OCI-LY3 (cell line): ENCODE data around the gene UNC5B.

ENCODE experiments used
- H2AFZ ChIP-seq: fragments of 200-600, 300-600 bp; shearing (Covaris generic); 2 replicates; pipeline ENCODE4 v1.6.0; 2014; ENCODE audit warnings: antibody characterized with exemption, low read depth, low read length
- H3K27ac ChIP-seq: fragments of 200-600, 300-600 bp; sonication (generic); 2 replicates; pipeline ENCODE4 v1.5.1; 2014; ENCODE audit warnings: mild to moderate bottlenecking, low read length, moderate library complexity, mixed read lengths
- H3K27me3 ChIP-seq: fragments of 200-600, 300-600 bp; sonication (generic); 2 replicates; pipeline ENCODE4 v1.6.1; 2014; ENCODE audit warnings: low read depth, low read length, mixed read lengths
- H3K36me3 ChIP-seq: fragments of 200-600, 300-600 bp; sonication (generic); replicated peaks from 2 replicates; pipeline ENCODE3; 2014; ENCODE audit warnings: low read depth, low read length, mixed read lengths
- H3K4me1 ChIP-seq: fragments of 300-600, 200-600 bp; sonication (generic); 2 replicates; pipeline ENCODE4 v1.6.1; 2014; ENCODE audit warnings: low read length, mixed read lengths
- H3K4me2 ChIP-seq: fragments of 200-600, 300-600 bp; sonication (generic); 2 replicates; pipeline ENCODE4 v1.6.1; 2014; ENCODE audit warnings: low read length, mixed read lengths
- H3K4me3 ChIP-seq: fragments of 300-600, 200-600 bp; sonication (generic); 2 replicates; pipeline ENCODE4 v1.5.1; 2014; ENCODE audit warnings: antibody characterized with exemption, mild to moderate bottlenecking, low read length, moderate library complexity
- H3K79me2 ChIP-seq: fragments of 300-600, 200-600 bp; shearing (Covaris generic); 2 replicates; pipeline ENCODE4 v1.6.1; 2014; ENCODE audit warnings: mild to moderate bottlenecking, low read length, mixed read lengths
- H3K9ac ChIP-seq: fragments of 300-600, 200-600 bp; shearing (Covaris generic); 2 replicates; pipeline ENCODE4 v1.6.0; 2014; ENCODE audit warnings: mild to moderate bottlenecking, low read length, moderate library complexity
- H3K9me3 ChIP-seq: fragments of 200-600, 300-600 bp; shearing (Covaris generic); 2 replicates; pipeline ENCODE4 v1.6.1; 2014; ENCODE audit warnings: low read length, mixed read lengths; ENCODE audit not compliant: insufficient read depth
- H4K20me1 ChIP-seq: fragments of 200-600, 300-600 bp; sonication (generic); 2 replicates; pipeline ENCODE4 v1.6.1; 2016; ENCODE audit warnings: low read length, mixed read lengths; ENCODE audit not compliant: insufficient read depth
- EZH2phosphoT487 ChIP-seq: fragments of 200-600 bp; shearing (Covaris generic); IDR thresholded peaks from 2 replicates; pipeline ENCODE4 v1.6.1; 2018; ENCODE audit warnings: antibody characterized with exemption, mixed run types, low read depth
- TF ChIP-seq, protein P1 (sequence below): fragments of 200-600, 300-600 bp; sonication (generic); IDR thresholded peaks from 2 replicates; pipeline ENCODE4 v1.5.1; 2014; ENCODE audit warnings: antibody characterized with exemption, low read length, low read depth

UNC5B gene

GRCh38 chr10:71345694-71346093 is 133.3 kb downstream of the UNC5B start:
- H2AFZ ChIP-seq, result no peak overlapping the region
- no peak for TF ChIP-seq EZH2phosphoT487
- TF ChIP-seq, protein P1, sequence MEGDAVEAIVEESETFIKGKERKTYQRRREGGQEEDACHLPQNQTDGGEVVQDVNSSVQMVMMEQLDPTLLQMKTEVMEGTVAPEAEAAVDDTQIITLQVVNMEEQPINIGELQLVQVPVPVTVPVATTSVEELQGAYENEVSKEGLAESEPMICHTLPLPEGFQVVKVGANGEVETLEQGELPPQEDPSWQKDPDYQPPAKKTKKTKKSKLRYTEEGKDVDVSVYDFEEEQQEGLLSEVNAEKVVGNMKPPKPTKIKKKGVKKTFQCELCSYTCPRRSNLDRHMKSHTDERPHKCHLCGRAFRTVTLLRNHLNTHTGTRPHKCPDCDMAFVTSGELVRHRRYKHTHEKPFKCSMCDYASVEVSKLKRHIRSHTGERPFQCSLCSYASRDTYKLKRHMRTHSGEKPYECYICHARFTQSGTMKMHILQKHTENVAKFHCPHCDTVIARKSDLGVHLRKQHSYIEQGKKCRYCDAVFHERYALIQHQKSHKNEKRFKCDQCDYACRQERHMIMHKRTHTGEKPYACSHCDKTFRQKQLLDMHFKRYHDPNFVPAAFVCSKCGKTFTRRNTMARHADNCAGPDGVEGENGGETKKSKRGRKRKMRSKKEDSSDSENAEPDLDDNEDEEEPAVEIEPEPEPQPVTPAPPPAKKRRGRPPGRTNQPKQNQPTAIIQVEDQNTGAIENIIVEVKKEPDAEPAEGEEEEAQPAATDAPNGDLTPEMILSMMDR, result no peak
- no peak overlapping the region for H3K4me3 ChIP-seq
- no peaks in the 10 kb centered on the region for H3K27me3 ChIP-seq
- no peak overlapping the region for H3K27ac ChIP-seq
- no peaks in the 10 kb centered on the region for H3K9me3 ChIP-seq
- H3K9ac ChIP-seq, result no peak overlapping the region
- no peaks in the 10 kb centered on the region for H4K20me1 ChIP-seq
- H3K79me2 ChIP-seq, result no peaks in the 10 kb centered on the region
- no peaks in the 10 kb centered on the region for H3K4me1 ChIP-seq
- H3K4me2 ChIP-seq, result no peak overlapping the region
- H3K36me3 ChIP-seq, result no peaks in the 10 kb centered on the region

GRCh38 chr10:71346731-71347130 is 134.4 kb downstream of the UNC5B start:
- no peaks in the 10 kb centered on the region for H3K9me3 ChIP-seq
- no peak overlapping the region for H2AFZ ChIP-seq
- no peak overlapping the region for H3K27ac ChIP-seq
- no peaks in the 10 kb centered on the region for H3K36me3 ChIP-seq
- no peaks in the 10 kb centered on the region for H4K20me1 ChIP-seq
- no peak overlapping the region for H3K4me2 ChIP-seq
- no peaks in the 10 kb centered on the region for H3K27me3 ChIP-seq
- H3K79me2 ChIP-seq, result no peaks in the 10 kb centered on the region
- no peaks in the 10 kb centered on the region for H3K4me1 ChIP-seq
- no peak overlapping the region for H3K9ac ChIP-seq
- TF ChIP-seq, protein P1, result no peak
- no peak for TF ChIP-seq EZH2phosphoT487
- H3K4me3 ChIP-seq, result no peak overlapping the region

DNA sequence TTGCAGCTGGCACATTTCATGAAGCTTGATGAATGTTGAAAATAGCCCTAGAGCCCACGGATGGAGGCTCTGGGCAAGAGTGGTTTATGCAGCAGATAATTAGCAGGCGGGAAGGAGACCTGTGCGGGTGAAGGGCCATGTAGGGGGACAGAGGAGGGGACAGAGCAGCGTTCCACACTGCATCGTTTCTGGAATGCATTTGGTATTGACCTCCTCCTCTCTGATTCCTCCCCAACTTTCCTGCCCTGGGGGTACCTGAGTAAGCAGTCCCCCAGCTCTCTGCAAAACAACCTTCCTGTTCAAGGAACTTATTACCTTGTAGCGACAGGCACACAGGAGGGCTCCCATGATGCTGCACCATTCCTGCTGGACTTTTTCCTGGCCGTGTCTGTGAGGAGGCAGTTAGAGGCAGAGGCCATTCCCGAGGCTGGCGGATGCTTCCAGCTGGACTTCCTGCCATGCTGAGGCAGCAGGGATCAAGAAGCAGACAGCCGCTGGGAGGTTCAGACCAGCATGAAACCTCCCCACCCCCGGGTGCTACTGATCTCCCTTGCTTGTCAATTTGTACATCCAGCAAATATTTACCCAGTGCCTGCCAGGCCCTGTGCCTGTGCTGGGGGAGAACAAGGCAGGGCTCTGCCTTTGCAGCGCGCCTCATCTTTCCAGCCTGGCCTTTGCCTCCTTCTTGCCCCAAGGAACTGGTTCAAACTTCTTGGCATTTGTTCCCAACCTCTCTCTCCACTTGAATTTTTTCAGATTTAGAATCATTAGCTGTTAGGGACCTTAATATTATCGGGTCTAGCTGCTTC is 135.4 kb downstream of the UNC5B start:
- H3K9ac ChIP-seq, result no peak overlapping the region
- no peaks in the 10 kb centered on the region for H3K79me2 ChIP-seq
- no peak overlapping the region for H2AFZ ChIP-seq
- H4K20me1 ChIP-seq, result no peaks in the 10 kb centered on the region
- no peaks in the 10 kb centered on the region for H3K36me3 ChIP-seq
- no peaks in the 10 kb centered on the region for H3K4me1 ChIP-seq
- H3K9me3 ChIP-seq, result no peaks in the 10 kb centered on the region
- H3K27me3 ChIP-seq, result no peaks in the 10 kb centered on the region
- no peak overlapping the region for H3K27ac ChIP-seq
- TF ChIP-seq, protein P1, result no peak
- TF ChIP-seq EZH2phosphoT487, result no peak
- no peak overlapping the region for H3K4me2 ChIP-seq
- no peak overlapping the region for H3K4me3 ChIP-seq

GRCh38 chr10:71348850-71349249 is 136.5 kb downstream of the UNC5B start:
- Histone ChIP-seq H4K20me1 (no peaks in the 10 kb centered on the region), H3K4me3 (no peak overlapping the region), H3K9me3 (no peaks in the 10 kb centered on the region), H3K36me3 (no peaks in the 10 kb centered on the region), H3K4me1 (no peaks in the 10 kb centered on the region), H3K27ac (no peak overlapping the region), H2AFZ (no peak overlapping the region), H3K9ac (no peak overlapping the region), H3K79me2 (no peaks in the 10 kb centered on the region), H3K4me2 (no peak overlapping the region), H3K27me3 (no peaks in the 10 kb centered on the region)
- TF ChIP-seq, protein P1, result no peak
- no peak for TF ChIP-seq EZH2phosphoT487
